SH-SY5Y (cell line): ENCODE data around the gene MRGPRE.

Experiments
- GATA2 ChIP-seq: IDR thresholded peaks from 2 replicates; pipeline ENCODE4 v1.6.1; 2011; ENCODE audit warnings: mild to moderate bottlenecking, low read depth, low read length
- GATA3 ChIP-seq: IDR thresholded peaks from 2 replicates; pipeline ENCODE4 v1.6.1; 2011; ENCODE audit warnings: low read depth, mild to moderate bottlenecking, low read length, moderate library complexity

- TF ChIP-seq GATA3, result no peak
- TF ChIP-seq GATA2, result no peak
These were observed 9.0 kb downstream of the MRGPRE start for GRCh38 chr11:3222941-3223915.
